K562 (cell line): Measurements from ENCODE around the gene COL11A2. TPM values are rescaled to one million over a fixed set of nuclear protein-coding genes. Genes with fewer than 3 reads are reported as not detected.

Experiments used
- HEY1 ChIP-seq: fragments of 250-450 bp; sonication (Bioruptor Pico); IDR thresholded peaks from 2 replicates; pipeline ENCODE4 v1.5.0; 2020; ENCODE audit warnings: mild to moderate bottlenecking, moderate library complexity, borderline replicate concordance
- MTA1 ChIP-seq: fragments of 450-650 bp; IDR thresholded peaks from 2 replicates; pipeline ENCODE4 v1.6.1; 2017; ENCODE audit warnings: borderline replicate concordance
- MYBL2 ChIP-seq, 2 experiments: fragments of 450-650 bp in 1 of 2; sonication (generic) in 1 of 2; formaldehyde crosslinking in 1 of 2; IDR thresholded peaks; 2 replicates each; pipeline versions ENCODE4 v1.6.1 to v1.8.1; 2017 to 2022; ENCODE audit warnings: borderline replicate concordance in 1 of 2, inconsistent platforms in 1 of 2, low read depth in 1 of 2, mild to moderate bottlenecking in 1 of 2, missing genetic modification reagents in 1 of 2, moderate library complexity in 1 of 2
- NBN ChIP-seq: fragments of 450-650 bp; IDR thresholded peaks from 2 replicates; pipeline ENCODE4 v1.6.1; 2016; ENCODE audit warnings: low read depth, mild to moderate bottlenecking
- NFXL1 ChIP-seq: fragments of 450-650 bp; formaldehyde crosslinking; IDR thresholded peaks from 2 replicates; pipeline ENCODE4 v1.4.0; 2021; ENCODE audit warnings: mild to moderate bottlenecking
- NR2F6 ChIP-seq: fragments of 450-650 bp; formaldehyde crosslinking; IDR thresholded peaks from 2 replicates; pipeline ENCODE4 v1.4.0; 2020; ENCODE audit warnings: mild to moderate bottlenecking
- PCBP2 ChIP-seq: fragments of 200-400 bp; formaldehyde crosslinking; IDR thresholded peaks from 2 replicates; pipeline ENCODE4 v1.6.1; 2018; ENCODE audit warnings: low read length, low read depth, mild to moderate bottlenecking, moderate library complexity; ENCODE audit not compliant: poor library complexity, severe bottlenecking
- RAD21 ChIP-seq, 2 experiments: fragments of 250-450 bp in 1 of 2; fragments of 450-650 bp in 1 of 2; sonication (Bioruptor Pico) in 1 of 2; formaldehyde crosslinking in 1 of 2; IDR thresholded peaks in 1 of 2; conservative IDR thresholded peaks in 1 of 2; 2 replicates each; pipeline versions ENCODE4 v1.4.0 to v1.8.0; 2020 to 2022; ENCODE audit warnings: mild to moderate bottlenecking in 2 of 2, moderate library complexity in 1 of 2
- TOE1 ChIP-seq, 2 experiments: fragments of 450-650 bp in 1 of 2; sonication (generic) in 1 of 2; formaldehyde crosslinking in 1 of 2; IDR thresholded peaks; 2 replicates each; pipeline versions ENCODE4 v1.7.1 to v1.8.0; 2016 to 2022; ENCODE audit warnings: borderline replicate concordance in 2 of 2, mild to moderate bottlenecking in 2 of 2, antibody characterized with exemption in 1 of 2, inconsistent platforms in 1 of 2, low read depth in 1 of 2, missing genetic modification reagents in 1 of 2, moderate library complexity in 1 of 2
- ZNF197 ChIP-seq: fragments of 200-800 bp; sonication (Bioruptor generic); IDR thresholded peaks from 2 replicates; pipeline ENCODE4 v1.6.1; 2016; ENCODE audit warnings: low read depth, missing genetic modification characterization, missing compliant biosample characterization
- ZNF354B ChIP-seq: fragments of 250-450 bp; sonication (Bioruptor Pico); IDR thresholded peaks from 2 replicates; pipeline ENCODE4 v1.4.0; 2020
- polyA plus RNA-seq, 8 experiments: library from polyadenylated mRNA; depleted of rRNA in 4 of 8; stranded (reverse) in 5 of 8; unstranded in 3 of 8; fragments of >200 nt; fragmentation: Nextera tagmentation in 2 of 8; fragmentation: Illumina TruSeq in 1 of 8; extraction: Ambion mirVana in 2 of 8; extraction: Trizol in 1 of 8; gene quantifications; 2 replicates each; pipeline versions ENCODE4 v1.2.1 to v1.2.3, GENCODE V29; 2011 to 2014; ENCODE audit warnings: inconsistent platforms in 1 of 8, missing spikeins in 1 of 8
- total RNA-seq, 7 experiments: library from RNA; depleted of rRNA in 6 of 7; stranded (reverse); fragments of >200 nt in 6 of 7; fragmentation: Illumina TruSeq in 2 of 7; extraction: Trizol in 2 of 7; gene quantifications; 2 replicates each; pipeline versions ENCODE4 v1.2.1 to v1.2.3, GENCODE V29; 2011 to 2021; ENCODE audit warnings: low replicate concordance in 1 of 7
- TF ChIP-seq, protein P1 (sequence below), 2 experiments: fragments of 450-650 bp; formaldehyde crosslinking in 1 of 2; IDR thresholded peaks; 2 replicates each; pipeline versions ENCODE4 v1.4.0 to v1.6.1; 2014 to 2020; ENCODE audit warnings: mild to moderate bottlenecking in 2 of 2, borderline replicate concordance in 1 of 2, low read depth in 1 of 2
- TF ChIP-seq, protein P2 (sequence below): fragments of 450-650 bp; formaldehyde crosslinking; IDR thresholded peaks from 2 replicates; pipeline ENCODE4 v1.4.0; 2020; ENCODE audit warnings: mild to moderate bottlenecking, moderate library complexity
- TF ChIP-seq, protein P3 (sequence below): fragments of 250-450 bp; sonication (Bioruptor Pico); IDR thresholded peaks from 2 replicates; pipeline ENCODE4 v1.8.0; 2022; ENCODE audit warnings: inconsistent platforms, mild to moderate bottlenecking, moderate library complexity, borderline replicate concordance

Gene COL11A2
- total and polyA plus RNA-seq, 9 of the 15 experiments (the other 6 are each of a cell fraction or from before 2014, with no cell fraction given): 0.04 to 0.35 (median 0.09) TPM; not detected in 1

DNA sequence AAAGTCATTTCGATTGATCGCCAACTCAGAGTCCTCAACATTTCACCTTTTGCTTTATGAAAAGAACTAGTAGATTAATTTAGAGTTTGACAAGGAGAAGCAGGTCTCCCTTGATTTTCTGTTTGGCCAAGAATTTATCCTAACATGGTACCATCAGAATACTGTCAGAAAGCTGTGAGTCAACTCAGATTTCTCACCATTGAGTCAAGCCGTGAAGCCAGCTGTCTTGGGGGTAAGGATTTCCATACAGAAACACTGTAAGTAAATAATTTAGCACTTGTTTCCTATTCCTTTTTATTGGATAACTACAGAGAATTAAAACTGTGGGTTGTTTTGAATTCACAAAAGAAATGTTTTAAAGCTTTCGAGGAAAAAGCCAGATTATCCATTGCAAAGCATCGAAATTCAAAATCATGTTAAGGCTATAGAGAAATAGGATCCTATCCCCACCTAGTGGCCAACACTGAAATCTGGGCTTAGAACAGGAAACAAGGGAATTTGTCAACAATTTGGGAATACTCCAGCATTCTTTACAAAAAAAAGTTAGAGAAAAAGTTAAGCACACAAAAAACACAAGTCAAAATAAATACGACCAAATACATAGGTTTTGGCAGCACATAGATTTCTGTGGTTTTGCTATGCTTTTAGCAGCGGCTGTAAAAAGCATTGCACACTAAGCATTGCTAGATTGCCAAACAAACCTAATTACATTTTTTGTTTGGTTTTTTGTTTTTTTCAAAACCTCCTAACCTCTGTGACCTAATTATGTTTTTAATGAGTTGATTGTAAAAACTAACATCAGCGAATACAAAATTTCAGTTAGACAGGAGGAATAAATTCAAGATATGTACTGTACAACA lies 44.2 kb downstream of the COL11A2 start (continued):
- TF ChIP-seq, protein P1, sequence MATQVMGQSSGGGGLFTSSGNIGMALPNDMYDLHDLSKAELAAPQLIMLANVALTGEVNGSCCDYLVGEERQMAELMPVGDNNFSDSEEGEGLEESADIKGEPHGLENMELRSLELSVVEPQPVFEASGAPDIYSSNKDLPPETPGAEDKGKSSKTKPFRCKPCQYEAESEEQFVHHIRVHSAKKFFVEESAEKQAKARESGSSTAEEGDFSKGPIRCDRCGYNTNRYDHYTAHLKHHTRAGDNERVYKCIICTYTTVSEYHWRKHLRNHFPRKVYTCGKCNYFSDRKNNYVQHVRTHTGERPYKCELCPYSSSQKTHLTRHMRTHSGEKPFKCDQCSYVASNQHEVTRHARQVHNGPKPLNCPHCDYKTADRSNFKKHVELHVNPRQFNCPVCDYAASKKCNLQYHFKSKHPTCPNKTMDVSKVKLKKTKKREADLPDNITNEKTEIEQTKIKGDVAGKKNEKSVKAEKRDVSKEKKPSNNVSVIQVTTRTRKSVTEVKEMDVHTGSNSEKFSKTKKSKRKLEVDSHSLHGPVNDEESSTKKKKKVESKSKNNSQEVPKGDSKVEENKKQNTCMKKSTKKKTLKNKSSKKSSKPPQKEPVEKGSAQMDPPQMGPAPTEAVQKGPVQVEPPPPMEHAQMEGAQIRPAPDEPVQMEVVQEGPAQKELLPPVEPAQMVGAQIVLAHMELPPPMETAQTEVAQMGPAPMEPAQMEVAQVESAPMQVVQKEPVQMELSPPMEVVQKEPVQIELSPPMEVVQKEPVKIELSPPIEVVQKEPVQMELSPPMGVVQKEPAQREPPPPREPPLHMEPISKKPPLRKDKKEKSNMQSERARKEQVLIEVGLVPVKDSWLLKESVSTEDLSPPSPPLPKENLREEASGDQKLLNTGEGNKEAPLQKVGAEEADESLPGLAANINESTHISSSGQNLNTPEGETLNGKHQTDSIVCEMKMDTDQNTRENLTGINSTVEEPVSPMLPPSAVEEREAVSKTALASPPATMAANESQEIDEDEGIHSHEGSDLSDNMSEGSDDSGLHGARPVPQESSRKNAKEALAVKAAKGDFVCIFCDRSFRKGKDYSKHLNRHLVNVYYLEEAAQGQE (IDR thresholded peaks at IDR 0.05; ENCODE audit: borderline replicate concordance): peak; percentile 72
- TF ChIP-seq, protein P1 (CRISPR knock-in tag; IDR thresholded peaks at IDR 0.05; ENCODE audit: low read depth): no peak
- TF ChIP-seq RAD21 (CRISPR knock-in tag; conservative IDR thresholded peaks at IDR 0.05 in 1 of 2, IDR thresholded peaks at IDR 0.05 in 1 of 2) (peak; percentile 72 to 87), NR2F6 (CRISPR knock-in tag) (no peak), MYBL2 (IDR thresholded peaks at IDR 0.05; ENCODE audit: low read depth) (no peak), MYBL2 (CRISPR knock-in tag; IDR thresholded peaks at IDR 0.05; ENCODE audit: borderline replicate concordance) (no peak), NFXL1 (CRISPR knock-in tag) (no peak), ZNF197 (CRISPR knock-in tag) (no peak), TOE1 (IDR thresholded peaks at IDR 0.05; ENCODE audit: borderline replicate concordance) (no peak), TOE1 (CRISPR knock-in tag; IDR thresholded peaks at IDR 0.05; ENCODE audit: borderline replicate concordance, low read depth) (no peak), HEY1 (CRISPR knock-in tag) (no peak), PCBP2 (no peak), ZNF354B (CRISPR knock-in tag) (no peak), MTA1 (no peak), NBN (no peak)
- TF ChIP-seq, protein P2, sequence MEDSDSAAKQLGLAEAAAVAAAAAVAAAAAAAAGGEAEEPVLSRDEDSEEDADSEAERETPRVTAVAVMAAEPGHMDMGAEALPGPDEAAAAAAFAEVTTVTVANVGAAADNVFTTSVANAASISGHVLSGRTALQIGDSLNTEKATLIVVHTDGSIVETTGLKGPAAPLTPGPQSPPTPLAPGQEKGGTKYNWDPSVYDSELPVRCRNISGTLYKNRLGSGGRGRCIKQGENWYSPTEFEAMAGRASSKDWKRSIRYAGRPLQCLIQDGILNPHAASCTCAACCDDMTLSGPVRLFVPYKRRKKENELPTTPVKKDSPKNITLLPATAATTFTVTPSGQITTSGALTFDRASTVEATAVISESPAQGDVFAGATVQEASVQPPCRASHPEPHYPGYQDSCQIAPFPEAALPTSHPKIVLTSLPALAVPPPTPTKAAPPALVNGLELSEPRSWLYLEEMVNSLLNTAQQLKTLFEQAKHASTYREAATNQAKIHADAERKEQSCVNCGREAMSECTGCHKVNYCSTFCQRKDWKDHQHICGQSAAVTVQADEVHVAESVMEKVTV (CRISPR knock-in tag): peak; percentile 58
- TF ChIP-seq, protein P3, sequence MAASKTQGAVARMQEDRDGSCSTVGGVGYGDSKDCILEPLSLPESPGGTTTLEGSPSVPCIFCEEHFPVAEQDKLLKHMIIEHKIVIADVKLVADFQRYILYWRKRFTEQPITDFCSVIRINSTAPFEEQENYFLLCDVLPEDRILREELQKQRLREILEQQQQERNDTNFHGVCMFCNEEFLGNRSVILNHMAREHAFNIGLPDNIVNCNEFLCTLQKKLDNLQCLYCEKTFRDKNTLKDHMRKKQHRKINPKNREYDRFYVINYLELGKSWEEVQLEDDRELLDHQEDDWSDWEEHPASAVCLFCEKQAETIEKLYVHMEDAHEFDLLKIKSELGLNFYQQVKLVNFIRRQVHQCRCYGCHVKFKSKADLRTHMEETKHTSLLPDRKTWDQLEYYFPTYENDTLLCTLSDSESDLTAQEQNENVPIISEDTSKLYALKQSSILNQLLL (CRISPR knock-in tag): no peak
